Activated naive CD8-positive, alpha-beta T cell treated with anti-CD3 and anti-CD28 coated beads, Interleukin-2, amount 50 U/mL, for 16 hours (primary cell): ENCODE measurements around the gene CACNG5.

Experiments
- DNase-seq: peaks from one replicate; pipeline ENCODE4 v3.0.0-alpha.2; 2020; ENCODE audit warnings: low read depth, low spot score

The CACNG5 gene

GRCh38 chr17:66834919-66835454, at the start of gene CACNG5:
Gene CACNG5, plus strand, starts transcription at chr17:66835117. Its CDS starts 42,216 bp downstream, at chr17:66877333.
- no peak for DNase-seq

- DNase-seq = no peak
These were observed 48.8 kb upstream of the CACNG5 start for GRCh38 chr17:66786107-66786506.

GRCh38 chr17:66787914-66788313, 47.0 kb upstream of the CACNG5 start:
- DNase-seq = no peak

GRCh38 chr17:66789093-66789492, 45.8 kb upstream of the CACNG5 start:
- no peak for DNase-seq

GRCh38 chr17:66789961-66790437, 44.9 kb upstream of the CACNG5 start:
- no peak for DNase-seq

- DNase-seq = no peak
These were observed 44.3 kb upstream of the CACNG5 start for GRCh38 chr17:66790501-66791061.

- no peak for DNase-seq
These were observed 43.6 kb upstream of the CACNG5 start for GRCh38 chr17:66791347-66791746.

GRCh38 chr17:66793814-66794213, 41.1 kb upstream of the CACNG5 start:
- no peak for DNase-seq

- no peak for DNase-seq
These were observed 39.4 kb upstream of the CACNG5 start for GRCh38 chr17:66795486-66795885.

GRCh38 chr17:66799849-66800537, 34.9 kb upstream of the CACNG5 start:
- no peak for DNase-seq

GRCh38 chr17:66803474-66803951, 31.4 kb upstream of the CACNG5 start:
- DNase-seq = no peak

GRCh38 chr17:66805567-66805966, 29.4 kb upstream of the CACNG5 start:
- DNase-seq = no peak

GRCh38 chr17:66807182-66807581, 27.7 kb upstream of the CACNG5 start:
- no peak for DNase-seq

- no peak for DNase-seq
These were observed 25.5 kb upstream of the CACNG5 start for GRCh38 chr17:66809408-66809807.

GRCh38 chr17:66810951-66811682, 23.8 kb upstream of the CACNG5 start:
- no peak for DNase-seq

GRCh38 chr17:66811683-66812054, 23.2 kb upstream of the CACNG5 start:
- no peak for DNase-seq

- no peak for DNase-seq
These were observed 22.3 kb upstream of the CACNG5 start for GRCh38 chr17:66812571-66812970.

- no peak for DNase-seq
These were observed 21.6 kb upstream of the CACNG5 start for GRCh38 chr17:66813296-66813695.

- no peak for DNase-seq
These were observed 20.9 kb upstream of the CACNG5 start for GRCh38 chr17:66814026-66814425.

- no peak for DNase-seq
These were observed 20.3 kb upstream of the CACNG5 start for GRCh38 chr17:66814570-66814969.

GRCh38 chr17:66817750-66818149, 17.2 kb upstream of the CACNG5 start:
- DNase-seq = no peak

GRCh38 chr17:66819466-66819865, 15.5 kb upstream of the CACNG5 start:
- no peak for DNase-seq
